Neural cell (in vitro differentiated cells): Measurements from ENCODE around the gene VPS26B.

ENCODE experiments used
- CTCF ChIP-seq: fragments of 450-650 bp; IDR thresholded peaks from 2 replicates; pipeline ENCODE4 v1.5.1; 2014; ENCODE audit warnings: antibody characterized with exemption, mild to moderate bottlenecking, moderate library complexity; ENCODE audit not compliant: poor library complexity, severe bottlenecking
- EP300 ChIP-seq: fragments of 450-650 bp; conservative IDR thresholded peaks from 2 replicates; pipeline ENCODE4 v1.6.1; 2014; ENCODE audit warnings: antibody characterized with exemption, mild to moderate bottlenecking, moderate library complexity; ENCODE audit not compliant: poor library complexity, severe bottlenecking
- EZH2 ChIP-seq: fragments of 200-600, 300-800 bp; shearing (Covaris generic), sonication (generic); IDR thresholded peaks from 2 replicates; pipeline ENCODE4 v1.6.1; 2014; ENCODE audit warnings: antibody characterized with exemption, low read length, borderline replicate concordance, mild to moderate bottlenecking; ENCODE audit not compliant: insufficient read depth, poor library complexity, severe bottlenecking
- RAD21 ChIP-seq: fragments of 450-650 bp; conservative IDR thresholded peaks from 2 replicates; pipeline ENCODE4 v1.6.1; 2014; ENCODE audit warnings: antibody characterized with exemption, mild to moderate bottlenecking, moderate library complexity
- TAF1 ChIP-seq: IDR thresholded peaks from 2 replicates; pipeline ENCODE4 v1.6.1; 2012; ENCODE audit warnings: low read depth

GRCh38 chr11:134235399-134235798, 10.9 kb downstream of the VPS26B start:
- TF ChIP-seq EP300: no peak
- no peak for TF ChIP-seq CTCF
- no peak for TF ChIP-seq RAD21
- TF ChIP-seq TAF1: no peak
- TF ChIP-seq EZH2: no peak
